SK-N-SH (cell line): ENCODE data around the gene MMP2. TPM values are rescaled to one million over a fixed set of nuclear protein-coding genes. Genes with fewer than 3 reads are reported as not detected.

ENCODE experiments used
- CTCF ChIA-PET: fragments of 300-600, 350-600 bp; formaldehyde crosslinking; extraction: SDS; loops from one replicate; lab custom pipeline; 2021; lab: Yijun Ruan, JAX
- POLR2A ChIA-PET: fragments of 350-600 bp; sonication (Branson Sonifier 250); formaldehyde crosslinking; extraction: SDS; loops from one replicate; lab custom pipeline; 2020; ENCODE audit warnings: antibody characterized with exemption, inconsistent platforms; lab: Yijun Ruan, JAX
- DNase-seq: peaks from one replicate; pipeline ENCODE4 v3.0.0; 2012
- H2AFZ ChIP-seq: fragments of 200-600 bp; sonication (generic); 2 replicates; pipeline ENCODE4 v1.8.1; 2016; ENCODE audit warnings: antibody characterized with exemption, mild to moderate bottlenecking, low read depth
- H3F3A ChIP-seq: fragments of 200-600 bp; sonication (generic); replicated peaks from 2 replicates; pipeline ENCODE3; 2016; ENCODE audit warnings: antibody characterized with exemption, mild to moderate bottlenecking; ENCODE audit not compliant: insufficient read depth
- H3K27ac ChIP-seq, 2 experiments: fragments of 200-500 bp in 1 of 2; fragments of 200-600 bp in 1 of 2; sonication (Bioruptor generic) in 1 of 2; sonication (generic), shearing (Covaris generic) in 1 of 2; 2 replicates each; pipeline versions ENCODE4 v1.5.1 to v1.6.1; 2014 to 2016; ENCODE audit warnings: low read depth in 2 of 2, inconsistent platforms in 1 of 2, low read length in 1 of 2, mild to moderate bottlenecking in 1 of 2, mixed read lengths in 1 of 2
- H3K27me3 ChIP-seq: fragments of 200-600 bp; sonication (generic), shearing (Covaris generic); 2 replicates; pipeline ENCODE4 v1.6.1; 2016; ENCODE audit warnings: mixed run types; ENCODE audit not compliant: insufficient read depth
- H3K36me3 ChIP-seq, 2 experiments: fragments of 200-500 bp in 1 of 2; fragments of 200-600 bp in 1 of 2; sonication (Bioruptor generic) in 1 of 2; sonication (generic) in 1 of 2; replicated peaks in 1 of 2; 2 replicates each; pipeline versions ENCODE3 to v1.5.1; 2014 to 2016; ENCODE audit warnings: low read length in 1 of 2, mild to moderate bottlenecking in 1 of 2; ENCODE audit not compliant: insufficient read depth in 2 of 2, control insufficient read depth in 1 of 2
- H3K4me1 ChIP-seq, 2 experiments: fragments of 200-500 bp in 1 of 2; fragments of 200-600 bp in 1 of 2; sonication (Bioruptor generic) in 1 of 2; sonication (generic), shearing (Covaris generic) in 1 of 2; 2 replicates each; pipeline versions ENCODE4 v1.5.1 to v1.6.1; 2014 to 2016; ENCODE audit warnings: low read depth in 1 of 2, low read length in 1 of 2, mixed run types in 1 of 2; ENCODE audit not compliant: insufficient read depth in 2 of 2, control insufficient read depth in 1 of 2
- H3K4me2 ChIP-seq: fragments of 200-600 bp; sonication (generic), shearing (Covaris generic); 2 replicates; pipeline ENCODE4 v1.6.1; 2017; ENCODE audit warnings: mixed run types
- H3K4me3 ChIP-seq, 2 experiments: fragments of 200-500 bp in 1 of 2; fragments of 200-600 bp in 1 of 2; sonication (Bioruptor generic) in 1 of 2; sonication (generic), shearing (Covaris generic) in 1 of 2; 2 replicates each; pipeline versions ENCODE4 v1.5.1 to v1.8.1; 2014 to 2016; ENCODE audit warnings: low read depth in 2 of 2, inconsistent platforms in 1 of 2, low read length in 1 of 2, mild to moderate bottlenecking in 1 of 2, mixed read lengths in 1 of 2, moderate library complexity in 1 of 2
- H3K79me2 ChIP-seq: fragments of 200-600 bp; sonication (generic); 2 replicates; pipeline ENCODE4 v1.8.1; 2017; ENCODE audit warnings: mild to moderate bottlenecking; ENCODE audit not compliant: insufficient read depth
- H3K9ac ChIP-seq: fragments of 200-600 bp; sonication (generic); 2 replicates; pipeline ENCODE4 v1.6.1; 2017; ENCODE audit warnings: mixed run types
- H3K9me2 ChIP-seq: fragments of 200-600 bp; sonication (generic); 2 replicates; pipeline ENCODE4 v1.6.1; 2017; ENCODE audit warnings: mixed run types
- H3K9me3 ChIP-seq: fragments of 200-600 bp; sonication (generic); 2 replicates; pipeline ENCODE4 v1.6.1; 2017; ENCODE audit warnings: mixed run types, mild to moderate bottlenecking, moderate library complexity
- H4K20me1 ChIP-seq: fragments of 200-600 bp; sonication (generic); 2 replicates; pipeline ENCODE4 v1.6.1; 2017; ENCODE audit warnings: mild to moderate bottlenecking, mixed run types; ENCODE audit not compliant: insufficient read depth
- ELF1 ChIP-seq: IDR thresholded peaks from 2 replicates; pipeline ENCODE4 v1.4.0; 2012
- EP300 ChIP-seq, 2 experiments: IDR thresholded peaks; 2 replicates each; pipeline versions ENCODE4 v1.4.0 to v1.6.1; 2012; ENCODE audit warnings: borderline replicate concordance in 1 of 2, low read depth in 1 of 2, low read length in 1 of 2
- MXI1 ChIP-seq: IDR thresholded peaks from 2 replicates; pipeline ENCODE4 v1.6.1; 2012; ENCODE audit warnings: mild to moderate bottlenecking, low read depth, low read length, improper control_type of control experiment
- POLR2AphosphoS5 ChIP-seq: IDR thresholded peaks from 2 replicates; pipeline ENCODE4 v1.6.1; 2012; ENCODE audit warnings: low read depth, low read length
- WGBS: methylation state at CpG from one replicate; pipeline ENCODE4 v1.1.6; 2017; ENCODE audit warnings: low lambda C conversion rate; 5-methylcytosine and 5-hydroxymethylcytosine counted together
- polyA plus RNA-seq, 3 experiments: library from polyadenylated mRNA; depleted of rRNA; stranded (reverse); fragments of >200 nt; gene quantifications; 2 replicates each; pipeline ENCODE4 v1.2.3, GENCODE V29; 2012
- TF ChIP-seq, protein P1 (sequence below): fragments of 150-350 bp; IDR thresholded peaks from 2 replicates; pipeline ENCODE4 v1.6.1; 2016; ENCODE audit warnings: mild to moderate bottlenecking, low read depth, low read length
- TF ChIP-seq, protein P2 (sequence below): fragments of 150-350 bp; IDR thresholded peaks from 2 replicates; pipeline ENCODE4 v1.6.1; 2017; ENCODE audit warnings: antibody characterized with exemption, low read length, low read depth, borderline replicate concordance
- TF ChIP-seq, protein P3 (sequence below): IDR thresholded peaks from 2 replicates; pipeline ENCODE4 v1.4.0; 2012; ENCODE audit warnings: low read depth, borderline replicate concordance

Gene MMP2
- polyA plus RNA-seq, 1 of the 3 experiments (the other 2 are of a cell fraction) = 1,101 TPM

DNA sequence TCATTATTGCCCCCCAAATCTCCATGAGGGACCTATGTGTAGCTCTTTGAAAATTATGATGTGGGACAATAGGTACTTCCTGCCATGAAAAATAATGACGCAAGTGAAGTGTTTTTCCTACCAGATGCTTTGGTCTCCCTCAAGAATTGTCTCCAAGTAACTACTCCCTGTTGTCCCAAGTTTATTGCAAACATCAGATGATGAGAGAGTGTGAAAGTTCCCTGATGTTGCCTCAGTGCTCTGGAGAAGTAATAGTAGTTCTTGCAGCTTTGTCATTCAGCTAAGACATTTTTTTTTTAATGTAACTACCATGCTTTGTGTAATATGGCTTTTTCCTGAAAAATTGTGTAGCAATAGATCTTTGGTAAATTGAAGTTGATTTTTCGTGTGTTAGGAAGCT, 50.0 kb downstream of the MMP2 start:
- Histone ChIP-seq H3K4me3 (no peak overlapping the region), H3K27me3 (no peaks in the 10 kb centered on the region), H3K36me3 (peaks cover 63 to 66% of the 10 kb centered on the region in 2 experiments), H2AFZ (no peak overlapping the region), H3F3A (peaks cover 11% of the 10 kb centered on the region), H3K4me1 (peaks cover 0 to 2% of the 10 kb centered on the region in 2 experiments; a peak in 2 of 4 replicates), H3K27ac (no peak overlapping the region), H3K4me2 (no peak overlapping the region), H3K9me3 (no peaks in the 10 kb centered on the region), H3K79me2 (0 out of 2 replicates have a peak, but pooled peaks cover 2% of the 10 kb centered on the region), H4K20me1 (no peaks in the 10 kb centered on the region), H3K9ac (no peak overlapping the region), H3K9me2 (no peaks in the 10 kb centered on the region)
- no peak for DNase-seq
- TF ChIP-seq EP300 (IDR thresholded peaks at IDR 0.05; ENCODE audit: borderline replicate concordance in 1 of 2, low read depth in 1 of 2, low read length in 1 of 2) = no peak
- TF ChIP-seq, protein P1, sequence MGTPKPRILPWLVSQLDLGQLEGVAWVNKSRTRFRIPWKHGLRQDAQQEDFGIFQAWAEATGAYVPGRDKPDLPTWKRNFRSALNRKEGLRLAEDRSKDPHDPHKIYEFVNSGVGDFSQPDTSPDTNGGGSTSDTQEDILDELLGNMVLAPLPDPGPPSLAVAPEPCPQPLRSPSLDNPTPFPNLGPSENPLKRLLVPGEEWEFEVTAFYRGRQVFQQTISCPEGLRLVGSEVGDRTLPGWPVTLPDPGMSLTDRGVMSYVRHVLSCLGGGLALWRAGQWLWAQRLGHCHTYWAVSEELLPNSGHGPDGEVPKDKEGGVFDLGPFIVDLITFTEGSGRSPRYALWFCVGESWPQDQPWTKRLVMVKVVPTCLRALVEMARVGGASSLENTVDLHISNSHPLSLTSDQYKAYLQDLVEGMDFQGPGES = no peak
- TF ChIP-seq, protein P2, sequence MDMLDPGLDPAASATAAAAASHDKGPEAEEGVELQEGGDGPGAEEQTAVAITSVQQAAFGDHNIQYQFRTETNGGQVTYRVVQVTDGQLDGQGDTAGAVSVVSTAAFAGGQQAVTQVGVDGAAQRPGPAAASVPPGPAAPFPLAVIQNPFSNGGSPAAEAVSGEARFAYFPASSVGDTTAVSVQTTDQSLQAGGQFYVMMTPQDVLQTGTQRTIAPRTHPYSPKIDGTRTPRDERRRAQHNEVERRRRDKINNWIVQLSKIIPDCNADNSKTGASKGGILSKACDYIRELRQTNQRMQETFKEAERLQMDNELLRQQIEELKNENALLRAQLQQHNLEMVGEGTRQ = no peak
- no peak for TF ChIP-seq ELF1
- TF ChIP-seq, protein P3, sequence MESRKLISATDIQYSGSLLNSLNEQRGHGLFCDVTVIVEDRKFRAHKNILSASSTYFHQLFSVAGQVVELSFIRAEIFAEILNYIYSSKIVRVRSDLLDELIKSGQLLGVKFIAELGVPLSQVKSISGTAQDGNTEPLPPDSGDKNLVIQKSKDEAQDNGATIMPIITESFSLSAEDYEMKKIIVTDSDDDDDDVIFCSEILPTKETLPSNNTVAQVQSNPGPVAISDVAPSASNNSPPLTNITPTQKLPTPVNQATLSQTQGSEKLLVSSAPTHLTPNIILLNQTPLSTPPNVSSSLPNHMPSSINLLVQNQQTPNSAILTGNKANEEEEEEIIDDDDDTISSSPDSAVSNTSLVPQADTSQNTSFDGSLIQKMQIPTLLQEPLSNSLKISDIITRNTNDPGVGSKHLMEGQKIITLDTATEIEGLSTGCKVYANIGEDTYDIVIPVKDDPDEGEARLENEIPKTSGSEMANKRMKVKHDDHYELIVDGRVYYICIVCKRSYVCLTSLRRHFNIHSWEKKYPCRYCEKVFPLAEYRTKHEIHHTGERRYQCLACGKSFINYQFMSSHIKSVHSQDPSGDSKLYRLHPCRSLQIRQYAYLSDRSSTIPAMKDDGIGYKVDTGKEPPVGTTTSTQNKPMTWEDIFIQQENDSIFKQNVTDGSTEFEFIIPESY = no peak
- ChIA-PET POLR2A (no interaction called here), CTCF (interaction anchor here (0.9 to 2.7 kb wide), 6 partner anchors 15 to 116 kb away, joined by 3 to 21 read pairs (median 4); no protein-coding TSS in a partner anchor)
- 88% methylated on average over 2 of the region's 2 CpGs for WGBS

DNA sequence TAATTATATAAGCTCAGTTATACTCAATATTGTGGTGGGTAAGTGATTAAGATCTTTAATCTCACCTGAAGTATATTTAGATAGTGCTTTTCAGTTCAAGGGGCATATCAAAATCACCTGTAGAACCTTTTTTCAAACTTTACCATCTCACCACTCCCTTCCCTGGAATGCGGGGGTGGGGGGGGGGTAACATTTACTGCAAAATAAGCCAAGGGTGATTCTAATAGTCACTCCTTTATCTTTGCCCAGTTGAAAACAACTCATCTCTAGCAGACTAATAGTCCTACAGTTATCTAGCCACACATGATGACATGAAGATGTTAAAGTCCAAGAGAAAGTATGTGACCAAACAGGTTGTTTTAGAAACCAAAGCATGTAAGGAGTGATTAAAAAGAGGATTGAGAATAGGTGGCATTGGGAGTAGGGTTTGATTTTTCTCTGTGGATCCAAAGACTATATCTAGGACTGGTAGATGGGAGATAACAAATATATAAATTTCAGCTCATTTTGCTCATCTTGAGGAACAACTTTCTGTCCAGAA, 51.4 kb downstream of the MMP2 start:
- no peak overlapping the region for H3K27ac ChIP-seq
- H3K9ac ChIP-seq = no peak overlapping the region
- WGBS = 95% methylated on average over 1 of the region's 1 CpG
- no peak overlapping the region for H3K4me3 ChIP-seq
- H3F3A ChIP-seq = peaks cover 11% of the 10 kb centered on the region
- TF ChIP-seq POLR2AphosphoS5 (no peak), MXI1 (no peak)
- H4K20me1 ChIP-seq = no peaks in the 10 kb centered on the region
- H3K36me3 ChIP-seq = peaks cover 74 to 78% of the 10 kb centered on the region in 2 experiments
- H2AFZ ChIP-seq = no peak overlapping the region
- no peak for DNase-seq
- no peaks in the 10 kb centered on the region for H3K9me3 ChIP-seq
- no peaks in the 10 kb centered on the region for H3K9me2 ChIP-seq
- H3K4me1 ChIP-seq = peaks cover 0 to 2% of the 10 kb centered on the region in 2 experiments; a peak in 2 of 4 replicates
- H3K79me2 ChIP-seq = no peaks in the 10 kb centered on the region
- no peaks in the 10 kb centered on the region for H3K27me3 ChIP-seq
- POLR2A ChIA-PET = no interaction called here
- no peak overlapping the region for H3K4me2 ChIP-seq
- CTCF ChIA-PET = interaction anchor here (1.1 to 1.7 kb wide), 5 partner anchors 14 to 172 kb away, joined by 3 to 7 read pairs (median 4); no protein-coding TSS in a partner anchor
